Mammary epithelial cell (primary cell): ENCODE measurements around the gene ZC3H12D.

Experiments
- CTCF ChIP-seq, 2 donors: IDR thresholded peaks in 1 of 2; conservative IDR thresholded peaks in 1 of 2; 2 replicates each; pipeline ENCODE4 v1.5.1; 2011 to 2012; ENCODE audit warnings: inconsistent platforms in 2 of 2, low read length in 2 of 2, mild to moderate bottlenecking in 2 of 2, control low read depth in 1 of 2, low read depth in 1 of 2; ENCODE audit not compliant: insufficient read depth in 1 of 2; ENCODE audit errors: extremely low read depth in 1 of 2
- EZH2 ChIP-seq: IDR thresholded peaks from 2 replicates; pipeline ENCODE4 v1.6.1; 2012; ENCODE audit warnings: low read length, inconsistent platforms, borderline replicate concordance

DNA sequence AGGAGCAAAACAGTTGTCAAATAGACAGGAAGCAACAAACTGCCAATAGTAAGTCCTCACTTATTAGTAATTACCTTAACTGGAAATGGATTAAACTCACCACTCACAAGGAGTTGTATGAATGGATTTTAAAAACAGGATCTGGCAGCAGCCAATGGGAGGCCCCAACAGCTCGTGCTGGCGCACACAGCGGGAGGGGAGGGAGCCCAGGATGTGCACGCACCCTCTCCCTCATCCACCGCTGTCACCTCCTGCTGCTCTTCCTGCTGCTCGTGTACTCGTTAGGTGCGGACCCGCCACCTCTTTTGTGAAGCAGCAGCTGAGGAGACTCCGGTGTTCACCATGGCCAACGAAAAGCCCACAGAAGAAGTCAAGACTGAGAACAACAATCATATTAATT, 84.8 kb downstream of the ZC3H12D start, which contains the start of gene SUMO4:
- TF ChIP-seq CTCF (conservative IDR thresholded peaks at IDR 0.05 in 1 of 2, IDR thresholded peaks at IDR 0.05 in 1 of 2; ENCODE audit: extremely low read depth in 1 of 2, insufficient read depth in 1 of 2, low read depth in 1 of 2, low read length in 2 of 2): no peak
- no peak for TF ChIP-seq EZH2
